Ishikawa (cell line): ENCODE results near the gene OARD1.

Source experiments
- CEBPB ChIP-seq: IDR thresholded peaks from 2 replicates; pipeline ENCODE4 v1.6.1; 2012
- CREB1 ChIP-seq: IDR thresholded peaks from 2 replicates; pipeline ENCODE4 v1.6.1; 2012; ENCODE audit warnings: low read depth
- EGR1 ChIP-seq: IDR thresholded peaks from 2 replicates; pipeline ENCODE4 v1.6.1; 2012
- EP300 ChIP-seq: IDR thresholded peaks from 2 replicates; pipeline ENCODE4 v1.6.1; 2012; ENCODE audit warnings: borderline replicate concordance
- FOXM1 ChIP-seq: IDR thresholded peaks from 2 replicates; pipeline ENCODE4 v1.6.1; 2012; ENCODE audit warnings: low read depth, borderline replicate concordance
- NFIC ChIP-seq: IDR thresholded peaks from 2 replicates; pipeline ENCODE4 v1.6.1; 2012
- RAD21 ChIP-seq: IDR thresholded peaks from 2 replicates; pipeline ENCODE4 v1.6.1; 2012; ENCODE audit warnings: low read depth
- TAF1 ChIP-seq: IDR thresholded peaks from 2 replicates; pipeline ENCODE4 v1.6.1; 2012; ENCODE audit warnings: low read depth, mild to moderate bottlenecking
- TCF12 ChIP-seq: IDR thresholded peaks from 2 replicates; pipeline ENCODE4 v1.6.1; 2012; ENCODE audit warnings: low read depth
- TEAD4 ChIP-seq: IDR thresholded peaks from 2 replicates; pipeline ENCODE4 v1.6.1; 2012
- YY1 ChIP-seq: IDR thresholded peaks from 2 replicates; pipeline ENCODE4 v1.6.1; 2012; ENCODE audit warnings: low read depth
- ZBTB7A ChIP-seq: IDR thresholded peaks from 2 replicates; pipeline ENCODE4 v1.6.1; 2012; ENCODE audit warnings: low read depth
- TF ChIP-seq, protein P1 (sequence below): IDR thresholded peaks from 2 replicates; pipeline ENCODE4 v1.6.1; 2012
- TF ChIP-seq, protein P2 (sequence below): IDR thresholded peaks from 2 replicates; pipeline ENCODE4 v1.6.1; 2012
- TF ChIP-seq, protein P3 (sequence below): IDR thresholded peaks from 2 replicates; pipeline ENCODE4 v1.6.1; 2012; ENCODE audit warnings: low read depth, mild to moderate bottlenecking

OARD1 gene

DNA sequence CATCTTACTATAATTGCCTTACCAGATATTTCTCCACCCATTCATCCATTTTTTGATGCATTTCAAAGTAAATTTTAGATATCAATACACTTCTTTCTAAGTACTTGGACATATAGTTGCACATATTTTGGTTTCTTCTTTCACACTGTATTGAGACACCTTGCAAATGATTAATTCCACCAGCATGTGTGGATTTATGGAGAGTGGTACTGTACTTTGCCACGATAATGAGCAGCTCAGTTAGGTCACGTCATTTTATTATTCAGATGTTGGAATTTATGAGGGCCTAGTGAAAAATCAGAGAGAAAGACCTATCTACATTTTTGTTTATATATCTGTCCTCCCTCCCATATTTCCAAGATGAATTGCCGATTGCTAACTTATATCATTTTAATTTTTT is 5.9 kb upstream of the OARD1 start:
- TF ChIP-seq ZBTB7A (no peak), TCF12 (no peak), RAD21 (no peak), YY1 (no peak), TAF1 (no peak), CREB1 (no peak), EGR1 (no peak), EP300 (no peak), CEBPB (no peak), FOXM1 (no peak), NFIC (no peak), TEAD4 (no peak)
- TF ChIP-seq, protein P1, sequence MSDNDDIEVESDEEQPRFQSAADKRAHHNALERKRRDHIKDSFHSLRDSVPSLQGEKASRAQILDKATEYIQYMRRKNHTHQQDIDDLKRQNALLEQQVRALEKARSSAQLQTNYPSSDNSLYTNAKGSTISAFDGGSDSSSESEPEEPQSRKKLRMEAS, result no peak
- TF ChIP-seq, protein P2, sequence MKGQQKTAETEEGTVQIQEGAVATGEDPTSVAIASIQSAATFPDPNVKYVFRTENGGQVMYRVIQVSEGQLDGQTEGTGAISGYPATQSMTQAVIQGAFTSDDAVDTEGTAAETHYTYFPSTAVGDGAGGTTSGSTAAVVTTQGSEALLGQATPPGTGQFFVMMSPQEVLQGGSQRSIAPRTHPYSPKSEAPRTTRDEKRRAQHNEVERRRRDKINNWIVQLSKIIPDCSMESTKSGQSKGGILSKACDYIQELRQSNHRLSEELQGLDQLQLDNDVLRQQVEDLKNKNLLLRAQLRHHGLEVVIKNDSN, result no peak
- TF ChIP-seq, protein P3, sequence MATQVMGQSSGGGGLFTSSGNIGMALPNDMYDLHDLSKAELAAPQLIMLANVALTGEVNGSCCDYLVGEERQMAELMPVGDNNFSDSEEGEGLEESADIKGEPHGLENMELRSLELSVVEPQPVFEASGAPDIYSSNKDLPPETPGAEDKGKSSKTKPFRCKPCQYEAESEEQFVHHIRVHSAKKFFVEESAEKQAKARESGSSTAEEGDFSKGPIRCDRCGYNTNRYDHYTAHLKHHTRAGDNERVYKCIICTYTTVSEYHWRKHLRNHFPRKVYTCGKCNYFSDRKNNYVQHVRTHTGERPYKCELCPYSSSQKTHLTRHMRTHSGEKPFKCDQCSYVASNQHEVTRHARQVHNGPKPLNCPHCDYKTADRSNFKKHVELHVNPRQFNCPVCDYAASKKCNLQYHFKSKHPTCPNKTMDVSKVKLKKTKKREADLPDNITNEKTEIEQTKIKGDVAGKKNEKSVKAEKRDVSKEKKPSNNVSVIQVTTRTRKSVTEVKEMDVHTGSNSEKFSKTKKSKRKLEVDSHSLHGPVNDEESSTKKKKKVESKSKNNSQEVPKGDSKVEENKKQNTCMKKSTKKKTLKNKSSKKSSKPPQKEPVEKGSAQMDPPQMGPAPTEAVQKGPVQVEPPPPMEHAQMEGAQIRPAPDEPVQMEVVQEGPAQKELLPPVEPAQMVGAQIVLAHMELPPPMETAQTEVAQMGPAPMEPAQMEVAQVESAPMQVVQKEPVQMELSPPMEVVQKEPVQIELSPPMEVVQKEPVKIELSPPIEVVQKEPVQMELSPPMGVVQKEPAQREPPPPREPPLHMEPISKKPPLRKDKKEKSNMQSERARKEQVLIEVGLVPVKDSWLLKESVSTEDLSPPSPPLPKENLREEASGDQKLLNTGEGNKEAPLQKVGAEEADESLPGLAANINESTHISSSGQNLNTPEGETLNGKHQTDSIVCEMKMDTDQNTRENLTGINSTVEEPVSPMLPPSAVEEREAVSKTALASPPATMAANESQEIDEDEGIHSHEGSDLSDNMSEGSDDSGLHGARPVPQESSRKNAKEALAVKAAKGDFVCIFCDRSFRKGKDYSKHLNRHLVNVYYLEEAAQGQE, result no peak

DNA sequence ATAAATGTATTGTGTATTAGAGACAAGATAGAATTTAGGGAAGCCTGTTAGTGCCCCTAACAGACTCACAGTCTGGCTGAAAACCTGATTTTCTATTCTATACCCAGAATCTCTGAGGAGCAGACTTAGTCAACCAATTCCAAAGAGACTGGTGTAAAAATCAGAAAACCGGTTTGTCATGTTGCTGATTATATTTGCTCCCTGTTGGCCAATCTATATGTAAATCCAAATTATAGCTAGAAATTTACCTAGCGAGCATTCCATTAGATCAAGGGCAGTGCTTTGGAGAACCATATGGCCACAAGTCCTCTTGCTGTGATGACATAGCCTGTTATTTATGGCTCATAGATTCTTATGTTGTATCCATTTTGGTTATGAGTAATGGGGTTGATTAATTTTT is 5.4 kb upstream of the OARD1 start:
- TF ChIP-seq YY1 (no peak), FOXM1 (no peak), CEBPB (no peak), CREB1 (no peak), EGR1 (no peak), TCF12 (no peak), TEAD4 (no peak)
- TF ChIP-seq, protein P2, result no peak
- TF ChIP-seq, protein P3, result no peak
- TF ChIP-seq, protein P1, result no peak

DNA sequence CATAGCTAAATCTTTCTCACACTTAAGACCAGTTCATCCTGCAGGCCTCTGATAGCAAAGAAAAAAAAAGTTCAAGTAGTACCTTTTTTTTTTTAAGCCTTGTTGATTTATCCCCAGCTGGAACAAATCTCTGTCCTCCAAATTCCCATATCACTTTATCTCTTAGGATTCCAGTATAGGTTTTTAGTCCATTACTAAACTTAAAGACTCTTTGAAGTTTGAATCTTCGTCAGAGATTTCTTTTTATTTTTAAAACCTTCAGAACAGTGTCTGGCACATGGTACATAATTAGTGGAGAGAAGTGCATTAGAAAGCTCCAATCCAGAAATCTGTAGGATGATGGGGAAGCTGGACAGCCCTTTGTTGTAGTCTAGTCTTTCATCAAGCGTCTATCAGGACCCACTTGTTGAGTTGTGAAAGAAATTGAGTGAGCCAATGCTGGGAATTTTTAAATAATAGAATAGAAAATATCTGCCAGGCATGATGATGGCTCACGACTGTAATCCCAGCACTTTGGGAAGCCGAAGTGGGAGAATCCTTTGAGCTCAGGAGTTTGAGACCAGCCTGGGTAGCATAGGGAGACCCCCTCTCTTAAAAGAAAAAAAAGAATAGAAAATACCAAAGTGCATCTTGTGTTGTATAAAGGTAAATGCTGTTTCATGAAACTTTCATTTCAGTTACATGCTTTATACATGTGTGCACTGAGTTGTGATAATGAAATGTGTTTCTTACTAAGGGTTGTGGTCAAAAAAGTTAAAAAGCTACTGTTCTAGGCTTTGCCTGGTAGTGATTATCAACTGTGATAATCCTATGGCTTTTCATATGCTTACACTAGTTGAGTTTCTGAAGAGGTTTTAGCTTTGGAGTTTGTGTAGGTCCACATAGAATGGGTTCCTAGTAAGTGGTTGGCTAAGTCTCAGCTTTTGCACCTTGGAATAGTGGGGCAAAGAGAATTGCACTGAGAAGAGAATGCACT is 3.8 kb upstream of the OARD1 start:
- TF ChIP-seq ZBTB7A (no peak), EGR1 (no peak), CEBPB (no peak), TCF12 (no peak), CREB1 (no peak), NFIC (no peak)

DNA sequence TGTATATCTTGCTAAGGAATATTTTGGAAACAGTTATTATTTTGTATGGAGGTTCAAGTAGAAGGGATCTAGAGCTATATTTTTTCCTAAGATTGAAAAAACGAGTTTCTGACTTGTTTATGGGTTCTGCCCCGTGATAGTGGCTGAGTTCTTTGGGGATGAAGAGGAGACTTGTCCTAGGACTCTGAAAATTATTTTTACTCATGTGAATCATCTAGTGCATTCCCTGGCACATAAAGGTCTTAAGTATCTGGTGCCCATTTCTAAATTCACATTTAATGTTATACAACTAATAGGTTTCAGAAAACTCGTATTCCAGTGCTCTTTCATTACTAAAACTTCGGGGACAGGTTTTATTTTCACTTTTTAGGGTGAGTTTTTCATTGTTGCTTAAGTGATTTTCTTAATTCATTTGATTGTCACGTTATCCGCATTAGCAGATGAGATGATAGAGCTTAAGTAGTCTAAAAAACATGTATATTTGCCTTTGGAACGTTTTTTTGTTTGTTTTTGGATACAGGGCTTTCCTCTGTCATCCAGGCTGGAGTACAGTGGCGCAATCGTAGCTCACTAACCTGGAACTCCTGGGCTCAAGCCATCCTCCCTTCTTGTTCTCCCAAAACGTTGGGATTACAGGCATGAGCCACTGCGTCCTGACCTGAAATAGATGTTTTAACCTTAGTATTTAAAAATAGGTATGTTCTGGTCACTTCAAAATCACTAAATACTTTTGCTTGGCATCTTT is 2.7 kb upstream of the OARD1 start:
- TF ChIP-seq CREB1 (no peak), EGR1 (no peak), CEBPB (no peak), FOXM1 (no peak), RAD21 (no peak), TEAD4 (no peak), EP300 (no peak), YY1 (no peak)
- TF ChIP-seq, protein P2, result no peak
- TF ChIP-seq, protein P1, result no peak
- TF ChIP-seq, protein P3, result no peak
